ENCODE results near the gene MSI2. TPM values are rescaled to one million over a fixed set of nuclear protein-coding genes. Genes with fewer than 3 reads are reported as not detected.
"Not testable (repeated sequence)": the region's sequence is repeated elsewhere in the genome, so short reads cannot be mapped to it uniquely, and the experiment has no call there.

MSI2 gene
- total RNA-seq, 1 experiment from 2014 or later, result 76.6 TPM

DNA sequence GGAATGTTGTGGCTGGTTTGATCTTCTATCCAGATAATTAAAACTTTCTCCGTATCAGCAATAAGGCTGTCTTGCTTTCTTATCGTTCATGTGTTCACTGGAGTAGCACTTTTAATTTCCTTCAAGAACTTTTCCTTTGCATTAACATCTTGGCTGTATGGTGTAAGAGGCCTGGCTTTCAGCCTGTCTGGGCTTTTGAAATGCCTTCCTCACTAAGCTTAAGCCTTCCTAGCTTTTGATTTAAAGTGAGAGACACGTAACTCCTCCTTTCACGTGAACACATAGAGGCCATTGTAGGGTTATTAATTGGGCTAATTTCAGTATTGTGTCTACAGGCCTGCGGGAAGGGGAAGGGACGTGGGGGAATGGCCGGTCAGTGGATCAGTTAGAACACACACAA, 42.9 kb downstream of the MSI2 start:
- Histone ChIP-seq H3K9me3 (replicated peaks) (no peaks in the 10 kb centered on the region), H3K36me3 (peaks cover 34% of the 10 kb centered on the region), H3K4me3 (no peak overlapping the region), H3K27ac (no peak overlapping the region), H3K27me3 (no peaks in the 10 kb centered on the region), H3K4me1 (peaks cover 23% of the 10 kb centered on the region)
- DNase-seq, result no peak

GRCh38 chr17:57300592-57300991, 44.3 kb downstream of the MSI2 start:
- peaks cover 34% of the 10 kb centered on the region for H3K36me3 ChIP-seq
- H3K27ac ChIP-seq; H3K4me3 ChIP-seq; H3K27me3 ChIP-seq; DNase-seq; H3K4me1 ChIP-seq; H3K9me3 ChIP-seq (replicated peaks): not testable (repeated sequence)

DNA sequence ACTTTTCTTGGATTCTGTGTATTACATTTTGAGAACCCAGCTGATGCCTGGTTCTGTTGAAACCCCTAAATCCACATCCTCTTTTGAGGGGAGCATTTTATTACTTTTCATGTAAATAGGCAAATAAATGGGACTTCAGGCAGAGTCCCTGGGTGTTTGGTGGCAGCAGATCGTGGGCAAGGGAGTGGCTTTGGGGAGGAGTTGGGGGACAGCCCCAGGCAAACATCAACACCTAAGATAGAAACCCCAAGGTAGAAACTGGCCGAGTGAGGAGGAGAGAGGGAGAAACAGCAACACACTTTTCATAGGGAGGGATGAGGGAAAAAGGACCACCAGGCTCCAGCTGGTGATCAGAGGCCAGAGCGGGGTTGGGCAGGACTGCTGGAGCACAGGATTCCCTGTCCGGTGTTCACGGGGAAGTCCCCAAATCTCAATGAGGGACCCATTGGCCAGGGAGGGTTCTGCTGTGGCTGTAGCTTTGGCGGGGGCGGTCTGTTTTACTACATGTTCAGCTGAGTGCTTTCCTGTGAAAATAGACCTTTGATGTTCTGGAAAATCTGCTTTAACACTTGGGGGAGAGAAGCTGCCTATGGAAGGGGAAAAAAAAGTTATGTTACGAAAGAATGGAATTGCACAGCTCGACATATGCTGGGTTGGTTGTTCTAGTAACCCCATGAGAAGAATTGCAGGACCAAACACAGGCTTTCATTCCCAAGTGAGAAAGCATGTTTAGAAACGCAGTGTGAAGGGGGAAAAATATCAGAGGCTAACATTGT, 46.6 kb downstream of the MSI2 start:
- Histone ChIP-seq H3K4me3 (no peak overlapping the region), H3K27me3 (no peaks in the 10 kb centered on the region), H3K4me1 (no peaks in the 10 kb centered on the region), H3K9me3 (replicated peaks) (no peaks in the 10 kb centered on the region), H3K36me3 (peaks cover 26% of the 10 kb centered on the region), H3K27ac (no peak overlapping the region)
- DNase-seq, result no peak

GRCh38 chr17:57305144-57305728, 48.9 kb downstream of the MSI2 start:
- Histone ChIP-seq H3K27me3 (no peaks in the 10 kb centered on the region), H3K4me3 (no peak overlapping the region), H3K27ac (no peak overlapping the region), H3K4me1 (no peaks in the 10 kb centered on the region), H3K9me3 (replicated peaks) (no peaks in the 10 kb centered on the region), H3K36me3 (peaks cover 7% of the 10 kb centered on the region)
- no peak for DNase-seq

DNA sequence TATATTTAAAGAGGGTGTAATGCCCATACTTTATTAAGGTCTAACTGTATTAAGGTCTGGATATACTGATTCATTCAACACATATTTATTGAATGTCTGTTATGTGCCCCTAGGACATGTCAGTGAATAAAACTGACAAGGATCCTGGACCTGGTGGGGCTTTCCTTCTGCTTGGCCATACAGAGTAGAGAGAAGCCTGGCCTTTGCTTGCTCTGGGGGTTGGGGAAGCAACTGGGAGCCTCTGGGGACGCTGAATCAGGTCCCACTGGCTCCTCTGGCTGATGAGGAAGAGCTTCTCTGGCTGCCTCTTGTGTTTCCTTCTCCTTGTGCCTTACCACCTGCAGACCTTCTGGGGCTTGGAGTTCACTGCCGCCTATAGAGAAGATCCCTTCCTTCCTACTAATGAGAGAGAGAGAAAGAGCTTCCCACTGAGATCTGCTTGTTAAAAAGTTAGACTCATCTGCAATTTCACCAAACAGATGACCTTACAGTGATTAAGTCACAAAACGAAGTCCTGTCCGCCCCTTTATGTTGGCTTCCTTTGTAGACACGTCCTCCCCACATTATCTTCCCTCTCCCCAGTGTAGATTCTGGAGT, 49.7 kb downstream of the MSI2 start:
- Histone ChIP-seq H3K4me3 (no peak overlapping the region), H3K4me1 (no peaks in the 10 kb centered on the region), H3K9me3 (replicated peaks) (no peaks in the 10 kb centered on the region), H3K27me3 (no peaks in the 10 kb centered on the region), H3K27ac (no peak overlapping the region), H3K36me3 (no peaks in the 10 kb centered on the region; the same call in none of the 2 replicates)
- no peak for DNase-seq

DNA sequence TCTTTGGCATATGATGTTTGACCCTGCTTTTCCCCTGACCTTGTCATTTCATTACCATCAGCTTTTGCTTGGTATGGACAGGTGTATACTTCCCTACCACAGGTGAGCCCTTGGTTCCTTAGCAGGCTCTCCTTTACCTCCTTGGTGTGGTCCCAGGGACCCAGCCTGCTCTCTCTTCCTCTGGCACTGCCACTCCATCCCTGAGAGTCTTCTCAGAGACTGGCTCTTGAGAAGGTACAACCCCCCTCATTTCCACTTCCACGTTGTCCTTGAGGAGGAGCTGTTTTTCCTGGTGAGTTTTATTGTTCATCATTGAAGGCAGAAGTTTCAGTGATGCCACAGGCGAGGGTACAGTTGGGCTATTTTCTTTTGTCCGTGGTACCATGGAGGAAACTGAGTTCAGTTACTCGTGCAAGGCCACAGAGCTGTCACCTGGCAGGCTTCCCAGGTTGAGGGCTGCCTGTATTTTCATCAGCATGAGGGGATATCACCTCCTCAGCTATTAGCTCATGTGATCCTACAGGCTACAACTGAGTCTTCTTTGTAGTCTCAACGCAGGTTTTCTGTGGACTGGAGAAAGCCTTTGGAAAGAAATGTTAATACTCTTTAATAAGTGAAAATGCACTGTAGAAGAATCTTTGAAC, 52.3 kb downstream of the MSI2 start:
- Histone ChIP-seq H3K4me3 (no peak overlapping the region), H3K4me1 (no peaks in the 10 kb centered on the region), H3K36me3 (no peaks in the 10 kb centered on the region; the same call in 1 of the 2 replicates), H3K9me3 (replicated peaks) (no peaks in the 10 kb centered on the region), H3K27ac (no peak overlapping the region), H3K27me3 (no peaks in the 10 kb centered on the region)
- no peak for DNase-seq

- Histone ChIP-seq H3K27me3 (no peaks in the 10 kb centered on the region), H3K27ac (no peak overlapping the region), H3K9me3 (replicated peaks) (no peaks in the 10 kb centered on the region), H3K36me3 (no peaks in the 10 kb centered on the region; the same call in 1 of the 2 replicates), H3K4me1 (no peaks in the 10 kb centered on the region), H3K4me3 (no peak overlapping the region)
- no peak for DNase-seq
These were observed 53.2 kb downstream of the MSI2 start for GRCh38 chr17:57309479-57309878.

DNA sequence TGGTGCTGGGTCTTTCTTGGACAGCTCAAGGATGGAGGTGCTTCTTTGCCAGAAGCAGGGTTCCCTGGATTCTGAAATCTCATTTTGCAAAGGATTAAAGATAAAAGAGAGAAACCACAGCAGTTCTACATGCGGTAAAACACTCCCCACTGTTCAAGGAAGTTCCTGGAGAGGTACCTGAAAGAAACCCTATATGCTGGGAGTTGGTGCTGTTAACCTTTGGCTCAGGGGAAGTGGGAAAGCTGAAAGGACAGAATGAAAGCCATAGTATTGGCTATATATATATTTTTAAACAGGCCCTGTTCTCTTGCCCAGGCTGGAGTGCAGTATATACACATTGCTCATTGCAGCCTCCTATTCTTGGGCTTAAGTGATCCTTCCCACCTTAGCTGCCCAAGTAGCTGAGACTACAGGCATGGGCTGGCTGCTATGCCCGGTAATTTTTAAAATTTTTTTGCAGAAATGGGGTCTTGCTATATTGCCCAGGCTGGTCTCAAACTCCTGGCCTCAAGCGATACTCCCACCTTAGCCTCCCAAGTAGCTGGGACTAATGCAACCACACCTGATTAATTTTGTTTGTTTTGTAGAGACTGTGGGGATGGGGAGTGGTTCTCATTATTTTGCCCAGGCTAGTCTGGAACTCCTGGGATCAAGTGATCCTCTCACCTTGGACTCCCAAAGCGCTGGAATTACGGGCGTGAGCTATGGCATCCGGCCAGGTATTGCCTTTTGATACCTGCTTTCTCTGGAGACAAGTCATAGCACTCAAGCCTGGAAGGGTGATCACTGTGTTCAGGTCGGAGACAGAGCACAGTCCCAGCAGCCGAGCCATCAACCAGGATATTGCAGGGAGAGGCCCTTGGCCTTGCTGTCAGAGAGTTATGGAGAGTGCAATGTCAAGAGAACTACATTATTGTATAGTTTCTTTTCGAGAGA, 55.2 kb downstream of the MSI2 start:
- Histone ChIP-seq H3K4me1 (no peaks in the 10 kb centered on the region), H3K27ac (no peak overlapping the region), H3K4me3 (no peak overlapping the region), H3K9me3 (replicated peaks) (no peaks in the 10 kb centered on the region), H3K27me3 (no peaks in the 10 kb centered on the region), H3K36me3 (no peaks in the 10 kb centered on the region; the same call in 1 of the 2 replicates)
- no peak for DNase-seq

GRCh38 chr17:57312242-57312641, 55.9 kb downstream of the MSI2 start:
- Histone ChIP-seq H3K27me3 (no peaks in the 10 kb centered on the region), H3K27ac (no peak overlapping the region), H3K36me3 (no peaks in the 10 kb centered on the region; the same call in 1 of the 2 replicates), H3K4me3 (no peak overlapping the region), H3K4me1 (no peaks in the 10 kb centered on the region), H3K9me3 (replicated peaks) (no peaks in the 10 kb centered on the region)
- no peak for DNase-seq

GRCh38 chr17:57313097-57313835, 56.9 kb downstream of the MSI2 start:
- no peak for DNase-seq

DNA sequence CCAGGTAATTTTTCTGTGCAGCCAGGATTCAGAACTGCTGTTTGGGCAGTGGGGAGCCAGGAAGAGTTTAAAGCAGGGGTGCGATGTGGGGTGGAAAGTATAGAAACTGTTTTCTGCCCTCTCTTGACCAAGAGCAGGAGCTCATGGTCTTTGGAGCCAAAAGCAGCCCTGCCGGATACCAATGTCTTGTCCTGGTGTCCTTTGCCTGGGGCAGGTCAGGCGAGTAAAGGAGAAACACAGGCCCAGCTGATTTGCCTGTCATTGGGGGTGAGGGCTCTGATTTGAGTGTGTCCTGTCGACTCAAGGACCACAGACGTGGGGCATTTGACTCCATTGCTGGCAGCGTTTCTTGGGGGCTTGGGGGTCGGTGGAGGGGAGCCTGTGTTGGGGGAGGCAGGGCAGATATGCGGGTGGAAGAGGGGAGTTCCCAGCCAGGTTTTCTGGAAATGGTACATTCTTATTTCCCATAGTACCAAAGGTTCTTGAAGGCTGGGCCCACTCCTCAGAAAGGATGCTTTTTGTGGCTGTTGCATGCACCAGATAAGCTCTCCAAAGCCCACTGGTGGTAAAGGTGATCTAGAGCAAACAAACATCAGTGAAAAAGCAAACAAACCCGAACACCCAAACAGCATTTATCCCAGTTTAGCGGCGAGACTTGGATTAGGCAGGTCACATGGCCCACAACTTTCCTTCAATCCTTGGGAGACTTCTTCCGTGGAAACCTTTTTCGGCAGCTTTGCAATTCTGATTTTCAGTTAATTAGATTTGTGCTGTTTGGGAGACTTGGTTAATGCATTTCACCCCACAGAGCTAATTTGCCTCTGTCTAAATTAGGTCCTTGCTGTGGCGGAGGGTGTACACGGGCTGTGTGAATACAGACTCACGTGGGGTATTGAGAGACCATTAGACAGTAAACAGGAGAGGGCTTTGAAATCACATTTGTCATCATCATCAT, 59.0 kb downstream of the MSI2 start:
- H3K27me3 ChIP-seq, result no peaks in the 10 kb centered on the region
- no peaks in the 10 kb centered on the region; the same call in 1 of the 2 replicates for H3K36me3 ChIP-seq
- no peak overlapping the region for H3K4me3 ChIP-seq
- DNase-seq, result no peak
- H3K27ac ChIP-seq, result no peak overlapping the region
- no peaks in the 10 kb centered on the region for H3K9me3 ChIP-seq (replicated peaks)
- H3K4me1 ChIP-seq, result no peaks in the 10 kb centered on the region

More at GRCh38 chr17:57313097-57313835, 56.9 kb downstream of the MSI2 start:
- H3K4me1 ChIP-seq, result no peaks in the 10 kb centered on the region
- no peak overlapping the region for H3K4me3 ChIP-seq
- H3K36me3 ChIP-seq, result no peaks in the 10 kb centered on the region; the same call in 1 of the 2 replicates
- H3K27me3 ChIP-seq, result no peaks in the 10 kb centered on the region
- H3K27ac ChIP-seq, result no peak overlapping the region
- no peaks in the 10 kb centered on the region for H3K9me3 ChIP-seq (replicated peaks)

- no peaks in the 10 kb centered on the region; the same call in 1 of the 2 replicates for H3K36me3 ChIP-seq
- DNase-seq, result no peak
- no peaks in the 10 kb centered on the region for H3K27me3 ChIP-seq
- H3K9me3 ChIP-seq (replicated peaks), result no peaks in the 10 kb centered on the region
- H3K4me1 ChIP-seq, result no peaks in the 10 kb centered on the region
- H3K27ac ChIP-seq, result no peak overlapping the region
- H3K4me3 ChIP-seq, result no peak overlapping the region
These were observed 60.0 kb downstream of the MSI2 start for GRCh38 chr17:57316361-57316760.

DNA sequence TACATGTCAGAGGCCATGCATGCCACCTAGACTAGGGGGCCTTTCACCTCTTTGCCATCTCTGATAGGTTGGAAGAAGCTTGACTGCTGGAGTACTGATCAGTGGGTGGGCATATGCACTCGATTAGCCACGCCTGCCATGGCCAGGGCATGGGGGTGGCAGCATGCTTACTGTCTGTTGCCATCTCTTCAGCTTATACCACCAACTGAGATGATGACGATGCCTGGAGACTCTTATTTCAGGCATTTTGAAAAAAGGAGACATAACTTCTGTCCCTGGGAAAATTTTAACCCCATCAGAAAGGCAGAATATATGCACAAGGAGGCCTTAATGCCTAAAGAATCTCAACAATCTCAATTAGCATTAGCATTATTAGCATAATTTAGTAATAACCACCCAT, 60.8 kb downstream of the MSI2 start:
- H3K27ac ChIP-seq, result no peak overlapping the region
- H3K27me3 ChIP-seq, result no peaks in the 10 kb centered on the region
- H3K9me3 ChIP-seq (replicated peaks), result no peaks in the 10 kb centered on the region
- no peaks in the 10 kb centered on the region for H3K4me1 ChIP-seq
- no peak for DNase-seq
- H3K36me3 ChIP-seq, result no peaks in the 10 kb centered on the region; the same call in 1 of the 2 replicates
- no peak overlapping the region for H3K4me3 ChIP-seq

Measured in SJCRH30 (cell line).